ENCODE results near the gene SIK3. TPM values are rescaled to one million over a fixed set of nuclear protein-coding genes. Genes with fewer than 3 reads are reported as not detected.

SIK3 gene
- total RNA-seq, 1 experiment from 2014 or later: 31.4 TPM

DNA sequence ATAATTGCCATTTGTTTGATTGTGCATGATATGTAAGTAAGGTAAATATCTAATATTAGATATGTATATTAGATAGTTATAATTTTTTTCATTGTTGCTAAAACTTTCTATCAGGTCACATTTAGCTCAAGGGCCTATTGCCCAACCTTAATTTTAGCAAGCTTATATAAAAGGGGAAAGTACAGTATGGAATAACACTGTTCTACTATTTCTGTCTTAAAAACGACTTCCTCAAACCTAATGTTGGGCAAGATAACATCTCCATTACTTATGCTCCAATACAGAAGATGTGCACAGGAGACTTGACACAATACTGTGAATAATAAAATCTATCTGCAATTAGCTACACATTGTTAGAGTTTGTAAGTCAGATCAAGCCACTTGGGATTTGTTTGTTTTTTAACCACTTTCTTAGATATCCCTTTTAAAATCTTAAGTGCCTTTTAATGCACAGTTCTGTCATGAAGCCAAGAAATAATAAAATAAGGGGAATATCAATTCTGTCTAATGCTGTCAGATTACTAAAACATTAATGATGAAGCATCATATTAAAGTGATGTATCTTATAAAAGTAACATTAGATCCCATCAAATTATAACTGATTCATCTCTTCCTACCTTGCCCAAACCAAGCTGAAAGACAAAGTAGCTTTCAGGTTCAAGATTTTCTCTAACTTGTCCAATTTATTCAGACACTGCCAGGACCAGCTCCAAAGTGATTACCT, 98.1 kb downstream of the SIK3 start:
- no peak overlapping the region for H2BK20ac ChIP-seq (ENCODE audit: low read depth, low read length, poor library complexity, severe bottlenecking)

More for the DNA sequence above, 98.1 kb downstream of the SIK3 start:
- Mint-ChIP-seq H3K27ac (no peak overlapping the region), H3K4me1 (peaks cover 0 to 6% of the 10 kb centered on the region in 2 experiments; a peak in 2 of 4 replicates), H3K36me3 (ENCODE audit: insufficient read depth in 1 of 3, low read depth in 3 of 3) (no peaks in the 10 kb centered on the region), H3K4me3 (no peak overlapping the region), H3K9me3 (no peaks in the 10 kb centered on the region), H3K27me3 (ENCODE audit: low read depth) (no peaks in the 10 kb centered on the region)
- Histone ChIP-seq H3K27ac (ENCODE audit: insufficient read length, low read depth, low read length) (no peak overlapping the region), H3K56ac (ENCODE audit: insufficient read length, low read depth, low read length) (no peak overlapping the region), H2AFZ (ENCODE audit: low read length) (no peak overlapping the region), H2BK12ac (ENCODE audit: insufficient read length, low read depth, low read length) (no peak overlapping the region), H3K4ac (ENCODE audit: low read depth, low read length) (no peak overlapping the region), H3K23ac (ENCODE audit: insufficient read length, low read depth, low read length) (no peak overlapping the region), H4K20me1 (ENCODE audit: control insufficient read depth, insufficient read depth, insufficient read length) (no peaks in the 10 kb centered on the region), H4K5ac (ENCODE audit: insufficient read length, low read depth, low read length) (no peak overlapping the region), H3K18ac (ENCODE audit: insufficient read length, low read depth, low read length) (no peak overlapping the region), H2BK120ac (ENCODE audit: low read depth, low read length, poor library complexity, severe bottlenecking) (no peak overlapping the region), H3K79me2 (ENCODE audit: insufficient read depth, low read length) (no peaks in the 10 kb centered on the region; the same call in 1 of the 2 replicates), H3K9me3 (ENCODE audit: control insufficient read depth, low read depth, low read length) (no peaks in the 10 kb centered on the region), H3K9ac (ENCODE audit: extremely low read depth, insufficient read length, low read length) (no peak overlapping the region), H2BK15ac (ENCODE audit: low read depth, low read length) (no peak overlapping the region), H3K14ac (ENCODE audit: insufficient read depth, low read length) (no peak overlapping the region), H3K27me3 (ENCODE audit: insufficient read depth, low read length) (no peaks in the 10 kb centered on the region), H4K8ac (replicated peaks; ENCODE audit: insufficient read length, low read depth, low read length) (no peak overlapping the region), H3T11ph (ENCODE audit: low read length) (no peak overlapping the region), H3K4me2 (ENCODE audit: insufficient read depth, insufficient read length, low read length) (no peak overlapping the region), H3K4me1 (ENCODE audit: insufficient read depth, low read length) (no peaks in the 10 kb centered on the region), H3K23me2 (ENCODE audit: insufficient read length, low read depth, low read length, poor library complexity, severe bottlenecking) (no peaks in the 10 kb centered on the region), H4K91ac (ENCODE audit: insufficient read length, low read depth, low read length) (no peak overlapping the region), H3K79me1 (ENCODE audit: insufficient read depth, low read depth, low read length, poor library complexity, severe bottlenecking) (no peaks in the 10 kb centered on the region), H2AK5ac (ENCODE audit: insufficient read length, low read length) (no peak overlapping the region), H2BK5ac (ENCODE audit: insufficient read length, low read length) (no peak overlapping the region)
- DNase-seq: no peak
- TF ChIP-seq, protein P1, sequence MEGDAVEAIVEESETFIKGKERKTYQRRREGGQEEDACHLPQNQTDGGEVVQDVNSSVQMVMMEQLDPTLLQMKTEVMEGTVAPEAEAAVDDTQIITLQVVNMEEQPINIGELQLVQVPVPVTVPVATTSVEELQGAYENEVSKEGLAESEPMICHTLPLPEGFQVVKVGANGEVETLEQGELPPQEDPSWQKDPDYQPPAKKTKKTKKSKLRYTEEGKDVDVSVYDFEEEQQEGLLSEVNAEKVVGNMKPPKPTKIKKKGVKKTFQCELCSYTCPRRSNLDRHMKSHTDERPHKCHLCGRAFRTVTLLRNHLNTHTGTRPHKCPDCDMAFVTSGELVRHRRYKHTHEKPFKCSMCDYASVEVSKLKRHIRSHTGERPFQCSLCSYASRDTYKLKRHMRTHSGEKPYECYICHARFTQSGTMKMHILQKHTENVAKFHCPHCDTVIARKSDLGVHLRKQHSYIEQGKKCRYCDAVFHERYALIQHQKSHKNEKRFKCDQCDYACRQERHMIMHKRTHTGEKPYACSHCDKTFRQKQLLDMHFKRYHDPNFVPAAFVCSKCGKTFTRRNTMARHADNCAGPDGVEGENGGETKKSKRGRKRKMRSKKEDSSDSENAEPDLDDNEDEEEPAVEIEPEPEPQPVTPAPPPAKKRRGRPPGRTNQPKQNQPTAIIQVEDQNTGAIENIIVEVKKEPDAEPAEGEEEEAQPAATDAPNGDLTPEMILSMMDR (conservative IDR thresholded peaks at IDR 0.05): no peak
- WGBS (ENCODE audit: extremely low coverage, insufficient read length, low lambda C conversion rate): no CpG with 5 or more reads among the region's 1 CpG
